ENCODE measurements around the gene CUL4B.

CUL4B gene

DNA sequence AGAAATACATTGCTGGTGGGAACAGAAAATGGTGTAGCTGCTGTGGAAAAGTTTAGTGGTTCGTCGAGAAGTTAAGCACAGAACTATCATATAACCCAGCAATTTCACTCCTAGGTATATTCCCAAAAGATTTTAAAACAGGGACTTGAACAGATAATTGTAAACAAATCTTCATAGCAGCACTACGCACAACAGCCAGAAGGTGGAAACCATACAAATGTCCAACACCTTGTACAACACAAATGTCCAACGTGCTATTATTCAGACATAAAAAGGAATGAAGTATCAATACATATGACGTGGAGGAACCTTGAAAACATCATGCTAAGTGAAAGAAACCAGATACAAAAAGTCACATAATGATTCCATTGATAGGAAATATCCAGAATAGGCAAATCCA lies 37.9 kb downstream of the CUL4B start:
- H3K9me3 ChIP-seq (ENCODE audit: control insufficient read depth, insufficient read depth, low read depth, low read length): no peaks in the 10 kb centered on the region
- no peak for TF ChIP-seq ZNF692 (tag by site-specific recombination; IDR thresholded peaks at IDR 0.05)
- H3K4me1 ChIP-seq (ENCODE audit: control insufficient read depth, insufficient read depth, low read length): no peaks in the 10 kb centered on the region
- peaks cover 9 to 29% of the 10 kb centered on the region in 2 experiments for H3K36me3 ChIP-seq (ENCODE audit: control insufficient read depth in 2 of 2, insufficient read depth in 1 of 2, low read length in 2 of 2)
- no peak overlapping the region for H3K27ac ChIP-seq (ENCODE audit: extremely low read depth, low read depth, low read length)
- ChIA-PET POLR2A (no interaction called here), CTCF (interaction anchor here (0.7 kb wide), 1 partner anchor 139 kb away, joined by 3 read pairs; no protein-coding TSS in a partner anchor)
- no peak overlapping the region for H3K4me3 ChIP-seq (ENCODE audit: low read depth, low read length)

DNA sequence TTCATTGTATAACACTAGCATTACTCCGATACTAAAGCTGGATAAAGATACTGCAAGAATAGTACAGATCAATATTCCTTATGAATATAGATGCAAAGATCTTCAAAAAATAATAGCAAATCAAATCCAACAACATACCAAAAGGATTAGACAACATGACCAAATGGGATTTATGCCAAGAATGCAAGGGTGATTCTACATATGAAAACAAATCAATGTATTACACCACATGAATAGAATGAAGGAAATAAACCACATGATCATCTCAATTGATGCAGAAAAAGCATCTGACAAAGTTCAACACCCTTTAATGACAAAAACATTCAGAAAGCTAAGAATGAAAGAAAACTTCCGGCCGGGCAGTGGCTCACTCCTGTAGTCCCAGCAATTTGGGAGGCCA lies 42.8 kb downstream of the CUL4B start:
- POLR2A ChIA-PET: no interaction called here
- no peak overlapping the region for H3K27ac ChIP-seq (ENCODE audit: extremely low read depth, low read depth, low read length)
- CTCF ChIA-PET: interaction anchor here (0.5 to 0.6 kb wide), 3 partner anchors 38 to 69 kb away, joined by 3 to 5 read pairs (median 3); no protein-coding TSS in a partner anchor

DNA sequence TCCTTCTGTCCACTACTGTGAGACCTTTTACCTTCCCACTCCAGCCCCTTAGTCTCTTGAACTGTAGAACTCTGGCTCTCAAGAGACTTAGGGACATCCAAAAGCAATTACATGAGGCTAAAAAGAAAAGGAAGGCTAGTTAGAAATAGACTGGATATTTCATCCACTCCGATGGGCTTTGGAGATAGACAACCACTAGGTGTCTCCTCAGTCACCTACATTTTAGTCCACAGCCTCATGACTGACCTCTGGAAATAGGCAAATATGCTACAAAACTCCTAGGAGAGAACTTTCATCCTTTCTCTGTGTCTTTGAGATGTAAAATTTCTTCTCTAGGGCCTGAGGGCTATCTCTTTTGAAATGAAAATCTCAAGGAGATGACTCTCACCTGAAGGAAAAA lies 46.5 kb downstream of the CUL4B start:
- H3K4me1 ChIP-seq (ENCODE audit: control insufficient read depth, insufficient read depth, low read length): no peaks in the 10 kb centered on the region
- H3K36me3 ChIP-seq (ENCODE audit: control insufficient read depth in 2 of 2, insufficient read depth in 1 of 2, low read length in 2 of 2): peaks cover 0 to 3% of the 10 kb centered on the region in 2 experiments; a peak in 1 of 3 replicates
- ChIA-PET CTCF (interaction anchor here (0.5 to 1.4 kb wide), 8 partner anchors 13 to 213 kb away, joined by 3 to 5 read pairs (median 3); no protein-coding TSS in a partner anchor), POLR2A (no interaction called here)
- no peaks in the 10 kb centered on the region for H3K9me3 ChIP-seq (ENCODE audit: control insufficient read depth, insufficient read depth, low read depth, low read length)
- TF ChIP-seq ZNF639 (tag by site-specific recombination; IDR thresholded peaks at IDR 0.05) (no peak), ZNF654 (tag by site-specific recombination; IDR thresholded peaks at IDR 0.05; ENCODE audit: low read depth) (peak; percentile 58)
- H3K27ac ChIP-seq (ENCODE audit: extremely low read depth, low read depth, low read length): no peak overlapping the region
- no peak overlapping the region for H3K4me3 ChIP-seq (ENCODE audit: low read depth, low read length)

More for the DNA sequence above, 42.8 kb downstream of the CUL4B start:
- no peak for TF ChIP-seq ZSCAN16 (tag by site-specific recombination; IDR thresholded peaks at IDR 0.05)
- TF ChIP-seq ZFP69B (tag by site-specific recombination; IDR thresholded peaks at IDR 0.05): no peak
- no peak for TF ChIP-seq YY1 (tag by site-specific recombination; IDR thresholded peaks at IDR 0.05)
- no peak for TF ChIP-seq ZNF521 (tag by site-specific recombination; IDR thresholded peaks at IDR 0.05)
- TF ChIP-seq ZNF426 (tag by site-specific recombination; IDR thresholded peaks at IDR 0.05): no peak
- no peak for TF ChIP-seq ZNF623 (tag by site-specific recombination; IDR thresholded peaks at IDR 0.05)
- Histone ChIP-seq H3K4me3 (ENCODE audit: low read depth, low read length) (no peak overlapping the region), H3K9me3 (ENCODE audit: control insufficient read depth, insufficient read depth, low read depth, low read length) (no peaks in the 10 kb centered on the region), H3K4me1 (ENCODE audit: control insufficient read depth, insufficient read depth, low read length) (no peaks in the 10 kb centered on the region), H3K36me3 (ENCODE audit: control insufficient read depth in 2 of 2, insufficient read depth in 1 of 2, low read length in 2 of 2) (peaks cover 2 to 3% of the 10 kb centered on the region in 2 experiments; a peak in 2 of 3 replicates)

DNA sequence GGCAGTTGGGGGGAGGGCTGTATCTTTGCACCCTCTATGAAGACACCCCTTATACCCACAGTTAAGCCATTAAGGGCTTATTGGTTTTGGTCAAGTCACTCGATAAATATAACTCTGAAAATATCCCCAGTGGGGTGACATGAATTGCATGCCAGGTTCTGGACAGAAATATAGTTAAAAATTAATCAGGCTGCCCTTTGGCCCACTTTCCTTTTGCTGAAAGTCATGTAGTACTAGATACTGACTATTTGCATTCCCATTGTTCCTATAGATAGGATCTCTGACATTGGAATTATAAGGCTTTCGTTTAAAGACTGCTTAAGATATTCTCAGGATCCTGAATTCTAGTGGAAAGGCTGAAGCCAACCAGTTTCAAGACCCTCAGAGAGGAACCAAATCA lies 48.1 kb downstream of the CUL4B start:
- peaks cover 0 to 3% of the 10 kb centered on the region in 2 experiments; a peak in 1 of 3 replicates for H3K36me3 ChIP-seq (ENCODE audit: control insufficient read depth in 2 of 2, insufficient read depth in 1 of 2, low read length in 2 of 2)
- POLR2A ChIA-PET: no interaction called here
- H3K4me1 ChIP-seq (ENCODE audit: control insufficient read depth, insufficient read depth, low read length): no peaks in the 10 kb centered on the region
- CTCF ChIA-PET: interaction anchor here (0.5 to 1.0 kb wide), 3 partner anchors 16 to 240 kb away, joined by 3 read pairs; no protein-coding TSS in a partner anchor
- no peak overlapping the region for H3K27ac ChIP-seq (ENCODE audit: extremely low read depth, low read depth, low read length)
- TF ChIP-seq KLF10 (tag by site-specific recombination; IDR thresholded peaks at IDR 0.05) (no peak), ZBTB7A (tag by site-specific recombination; IDR thresholded peaks at IDR 0.05; ENCODE audit: low read depth) (no peak), ZNF792 (tag by site-specific recombination; IDR thresholded peaks at IDR 0.05) (no peak), ZNF768 (tag by site-specific recombination; IDR thresholded peaks at IDR 0.05) (no peak), ZBTB49 (tag by site-specific recombination; IDR thresholded peaks at IDR 0.05; ENCODE audit: low read depth) (no peak), WT1 (tag by site-specific recombination; IDR thresholded peaks at IDR 0.05) (no peak)
- TF ChIP-seq, protein P1, sequence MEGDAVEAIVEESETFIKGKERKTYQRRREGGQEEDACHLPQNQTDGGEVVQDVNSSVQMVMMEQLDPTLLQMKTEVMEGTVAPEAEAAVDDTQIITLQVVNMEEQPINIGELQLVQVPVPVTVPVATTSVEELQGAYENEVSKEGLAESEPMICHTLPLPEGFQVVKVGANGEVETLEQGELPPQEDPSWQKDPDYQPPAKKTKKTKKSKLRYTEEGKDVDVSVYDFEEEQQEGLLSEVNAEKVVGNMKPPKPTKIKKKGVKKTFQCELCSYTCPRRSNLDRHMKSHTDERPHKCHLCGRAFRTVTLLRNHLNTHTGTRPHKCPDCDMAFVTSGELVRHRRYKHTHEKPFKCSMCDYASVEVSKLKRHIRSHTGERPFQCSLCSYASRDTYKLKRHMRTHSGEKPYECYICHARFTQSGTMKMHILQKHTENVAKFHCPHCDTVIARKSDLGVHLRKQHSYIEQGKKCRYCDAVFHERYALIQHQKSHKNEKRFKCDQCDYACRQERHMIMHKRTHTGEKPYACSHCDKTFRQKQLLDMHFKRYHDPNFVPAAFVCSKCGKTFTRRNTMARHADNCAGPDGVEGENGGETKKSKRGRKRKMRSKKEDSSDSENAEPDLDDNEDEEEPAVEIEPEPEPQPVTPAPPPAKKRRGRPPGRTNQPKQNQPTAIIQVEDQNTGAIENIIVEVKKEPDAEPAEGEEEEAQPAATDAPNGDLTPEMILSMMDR (tag by site-specific recombination; IDR thresholded peaks at IDR 0.05): no peak
- H3K4me3 ChIP-seq (ENCODE audit: low read depth, low read length): no peak overlapping the region
- H3K9me3 ChIP-seq (ENCODE audit: control insufficient read depth, insufficient read depth, low read depth, low read length): no peaks in the 10 kb centered on the region

Measured in HEK293 (cell line).